PC-9 (cell line): ENCODE results near the gene LRMDA.

Experiments
- CTCF ChIP-seq: fragments of 200-600 bp; sonication (generic); conservative IDR thresholded peaks from 2 replicates; pipeline ENCODE4 v1.6.1; 2017; ENCODE audit warnings: mixed run types, antibody characterized with exemption, mild to moderate bottlenecking, moderate library complexity
- EZH2 ChIP-seq: fragments of 200-600 bp; sonication (generic); IDR thresholded peaks from 2 replicates; pipeline ENCODE4 v1.8.0; 2017; ENCODE audit warnings: antibody characterized with exemption, low read depth

- TF ChIP-seq CTCF (no peak), EZH2 (no peak)
These were observed 144.5 kb downstream of the LRMDA start for GRCh38 chr10:75575940-75576339.
